GM19438 (cell line): ENCODE measurements around the gene LCAT.

Source experiments
- ATAC-seq: cut with Tn5 transposase; IDR thresholded peaks from one replicate; pipeline ENCODE4 v1.9.1; 2021; ENCODE audit warnings: low read depth; ENCODE audit not compliant: unreplicated experiment

The LCAT gene

GRCh38 chr16:67969254-67970039, 25.5 kb upstream of the LCAT start:
- ATAC-seq = no peak

GRCh38 chr16:67968400-67969253, 24.7 kb upstream of the LCAT start, which contains the start of gene SLC12A4:
SLC12A4 (minus strand) TSS chr16:67968637; CDS start chr16:67968553, 84 bp downstream.
- peak; percentile 75 for ATAC-seq

GRCh38 chr16:67967958-67968399, 24.1 kb upstream of the LCAT start:
- peak; percentile 9 for ATAC-seq

DNA sequence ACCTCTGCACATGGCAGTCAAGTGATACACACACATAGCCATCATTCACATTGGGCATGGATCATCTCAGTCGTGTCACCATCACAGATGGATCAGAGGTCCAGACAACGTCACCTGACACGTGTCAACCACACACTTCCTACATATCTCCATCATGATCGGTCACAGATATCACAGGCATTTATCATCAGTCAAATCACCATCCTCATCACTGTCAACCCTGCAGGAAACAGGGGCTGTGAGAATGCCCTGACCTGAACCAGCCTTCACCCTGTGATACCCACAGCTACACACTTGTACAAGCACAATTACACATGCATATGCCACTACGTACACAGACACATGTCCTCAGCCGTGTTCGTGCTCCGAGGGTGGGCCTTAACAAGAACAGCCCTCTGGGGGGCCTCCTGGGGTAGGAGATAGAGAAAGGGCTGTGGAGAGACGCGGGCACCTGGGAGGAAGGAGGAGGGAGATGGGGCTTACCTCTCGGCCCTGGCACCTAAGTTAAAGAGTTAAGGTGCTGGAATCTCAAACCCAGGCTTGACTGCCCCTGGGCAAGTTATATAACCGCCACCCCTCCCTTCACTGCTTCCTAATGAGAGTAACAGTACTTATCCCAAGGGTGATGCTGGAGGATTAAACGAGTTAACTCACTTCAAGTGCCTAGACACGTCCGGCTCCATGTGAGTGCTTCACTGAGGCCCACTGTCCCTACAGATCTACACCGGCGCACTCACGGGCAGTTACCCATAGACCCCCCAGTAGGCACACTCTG, 23.4 kb upstream of the LCAT start:
- ATAC-seq = no peak

DNA sequence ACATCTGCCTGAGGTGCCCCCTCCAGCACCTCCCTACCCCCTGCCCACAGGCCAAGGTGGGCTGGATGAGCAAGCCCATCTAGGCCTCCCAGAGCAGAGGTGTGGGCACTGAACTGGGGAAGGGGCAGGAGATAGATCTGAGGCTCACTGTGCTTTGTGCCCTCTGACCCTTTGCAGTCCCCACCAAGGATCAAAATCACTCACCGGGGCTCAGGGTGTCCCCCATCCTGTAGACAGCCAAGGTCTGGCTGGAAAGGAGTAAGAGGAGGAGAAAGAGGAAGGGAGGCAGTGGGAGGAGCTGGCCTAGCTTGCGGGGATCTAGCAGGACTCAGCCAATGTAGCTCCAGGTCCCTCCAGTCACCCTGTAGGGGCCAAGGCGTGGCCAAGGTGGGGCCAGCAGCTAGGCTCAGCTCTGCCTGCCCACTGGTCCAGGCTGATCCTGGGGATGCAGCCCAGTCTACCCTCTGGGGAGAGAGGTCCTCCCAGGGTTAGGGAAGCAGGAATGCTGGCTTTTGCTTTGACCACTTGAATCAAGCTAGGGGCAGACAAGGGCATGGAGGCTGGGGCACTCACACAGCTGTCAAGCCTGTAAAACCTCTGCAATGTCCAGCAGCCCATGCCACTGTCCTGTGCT, 22.7 kb upstream of the LCAT start:
- no peak for ATAC-seq

DNA sequence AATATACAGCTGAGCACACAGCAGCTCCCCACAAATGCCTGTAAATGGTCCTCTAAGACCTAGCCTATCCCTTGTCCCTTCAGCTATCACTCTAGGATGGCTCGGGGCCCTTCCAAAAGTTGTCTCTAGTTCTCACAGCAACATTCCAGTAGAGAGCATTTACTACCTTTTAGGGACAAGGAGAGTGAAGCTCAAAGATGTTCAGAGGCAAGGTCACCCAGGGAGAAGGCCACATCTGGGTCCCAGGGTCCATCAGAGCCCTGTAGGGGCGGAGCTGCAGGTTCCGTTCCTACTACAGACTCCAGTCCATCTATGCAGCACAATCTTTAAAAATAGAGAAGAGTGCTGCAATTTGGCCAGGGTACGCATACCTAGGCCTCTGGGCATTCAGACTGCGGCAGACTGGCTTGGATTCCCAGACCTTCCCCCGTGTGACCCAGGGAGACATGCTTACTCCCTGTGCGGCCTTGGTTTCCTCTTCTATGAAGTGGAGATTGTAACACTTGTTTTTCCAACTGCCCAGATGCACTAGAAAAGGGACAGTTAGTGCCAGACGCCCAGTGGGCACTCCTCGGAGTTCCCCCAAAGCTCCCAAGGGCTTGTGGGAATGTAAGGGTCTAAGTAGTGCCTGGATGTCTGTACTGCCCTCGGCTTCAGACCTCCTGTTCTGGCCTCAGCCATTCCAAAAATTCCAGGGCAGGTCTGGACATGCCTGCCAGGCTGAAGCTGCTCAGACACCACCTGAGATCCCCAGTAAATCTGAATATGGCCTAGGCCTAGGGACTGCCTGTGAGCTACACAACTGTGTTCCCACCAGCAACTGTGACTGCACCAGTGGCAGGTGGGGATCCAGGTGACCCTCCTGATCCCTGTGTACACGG, 22.0 kb upstream of the LCAT start:
- no peak for ATAC-seq

DNA sequence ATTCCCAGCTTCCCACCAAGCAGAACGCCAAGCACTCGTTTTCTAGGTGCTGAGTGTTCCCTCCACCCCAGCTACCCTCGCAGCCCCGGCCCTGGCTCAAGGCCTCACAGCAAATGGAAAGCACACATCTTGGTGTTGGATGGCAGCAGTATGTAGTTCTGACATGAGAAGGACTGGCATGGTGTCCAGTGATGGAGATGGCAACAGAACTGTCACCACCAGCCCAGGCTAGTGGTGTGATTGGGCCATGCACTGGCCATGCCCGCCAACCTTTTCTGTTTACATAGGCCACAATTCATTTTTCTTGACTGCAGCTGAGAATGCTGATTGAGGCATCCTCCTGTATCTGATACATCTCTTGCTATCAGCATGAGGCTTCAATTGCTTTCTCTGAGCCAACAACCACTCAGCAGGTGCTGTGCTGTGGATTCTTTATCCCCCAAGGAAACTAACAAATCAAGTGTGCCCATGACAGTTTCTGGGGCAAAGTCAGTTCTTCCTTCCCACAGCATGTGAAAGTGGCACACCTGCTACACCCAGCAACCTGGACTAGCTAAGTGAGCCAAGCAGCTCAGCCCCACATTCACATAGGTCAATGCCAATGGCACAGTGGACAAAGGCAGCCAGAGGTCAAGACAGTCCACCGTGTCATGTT, 20.7 kb upstream of the LCAT start:
- no peak for ATAC-seq

GRCh38 chr16:67963662-67964321, 19.9 kb upstream of the LCAT start:
- no peak for ATAC-seq

- no peak for ATAC-seq
Measured at GRCh38 chr16:67963292-67963661, 19.4 kb upstream of the LCAT start.

- no peak for ATAC-seq
Measured at GRCh38 chr16:67962135-67962534, 18.2 kb upstream of the LCAT start.

DNA sequence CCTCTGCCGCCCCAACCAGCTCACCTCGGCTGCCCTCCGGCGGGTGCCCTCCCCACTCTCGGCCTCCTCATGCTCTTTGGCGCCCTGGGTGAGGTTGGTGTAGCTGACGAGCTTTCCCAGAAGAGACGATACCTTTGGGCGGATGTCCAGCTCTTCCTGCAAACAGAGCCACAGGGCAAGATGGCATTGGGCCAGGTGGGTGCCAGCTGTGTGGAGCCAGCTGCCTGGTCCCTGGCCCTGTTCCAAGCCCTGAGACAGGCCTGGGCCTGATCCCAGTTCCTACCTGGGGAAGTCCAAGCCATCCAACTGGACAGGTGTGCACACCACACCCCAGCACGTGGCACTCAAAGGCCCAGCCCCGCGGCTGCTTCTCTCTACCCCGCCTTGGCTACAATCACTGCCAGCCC, 17.6 kb upstream of the LCAT start:
- no peak for ATAC-seq

DNA sequence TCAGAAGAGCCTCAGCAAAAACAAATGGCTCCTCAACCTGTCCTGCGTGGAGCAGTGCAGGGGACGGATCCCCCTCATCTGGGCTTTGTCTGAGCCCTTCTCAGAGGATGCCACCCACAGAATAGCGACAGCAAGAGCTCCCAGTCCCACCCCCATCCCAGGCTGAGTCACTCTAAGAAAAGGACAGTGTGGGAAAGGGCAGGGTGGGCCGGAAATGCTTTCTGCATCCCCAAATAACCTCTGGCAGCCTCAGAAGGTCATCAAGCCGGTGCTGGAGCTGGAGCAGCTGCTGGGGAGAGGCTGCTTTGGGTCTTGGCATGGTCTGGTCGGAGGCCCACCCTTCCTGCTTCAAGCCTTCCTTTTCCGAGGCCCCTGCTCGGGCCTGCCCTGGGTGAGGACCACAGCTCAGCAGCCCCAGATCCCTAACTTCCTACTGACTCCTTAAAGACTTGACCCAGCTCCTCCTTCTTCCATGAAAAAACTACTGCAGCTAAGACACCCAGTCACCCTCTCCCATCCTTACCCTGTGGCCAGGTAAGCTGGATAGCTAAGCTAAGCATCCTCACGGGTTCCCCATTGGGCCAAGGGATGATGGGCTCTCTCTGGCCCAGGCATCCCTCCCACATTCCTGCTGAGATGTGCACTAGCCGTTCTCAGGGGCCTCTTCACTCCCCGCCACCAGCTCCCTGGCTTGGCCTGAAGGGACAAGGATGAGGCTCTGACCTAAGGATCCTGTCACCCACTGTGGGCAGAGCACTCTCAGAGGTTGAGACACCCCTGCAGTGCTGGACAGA, 15.8 kb upstream of the LCAT start:
- ATAC-seq = no peak

GRCh38 chr16:67957622-67958021, 13.7 kb upstream of the LCAT start:
- no peak for ATAC-seq

GRCh38 chr16:67954421-67955196, 10.7 kb upstream of the LCAT start:
- no peak for ATAC-seq

GRCh38 chr16:67953641-67954375, 9.9 kb upstream of the LCAT start:
- no peak for ATAC-seq

DNA sequence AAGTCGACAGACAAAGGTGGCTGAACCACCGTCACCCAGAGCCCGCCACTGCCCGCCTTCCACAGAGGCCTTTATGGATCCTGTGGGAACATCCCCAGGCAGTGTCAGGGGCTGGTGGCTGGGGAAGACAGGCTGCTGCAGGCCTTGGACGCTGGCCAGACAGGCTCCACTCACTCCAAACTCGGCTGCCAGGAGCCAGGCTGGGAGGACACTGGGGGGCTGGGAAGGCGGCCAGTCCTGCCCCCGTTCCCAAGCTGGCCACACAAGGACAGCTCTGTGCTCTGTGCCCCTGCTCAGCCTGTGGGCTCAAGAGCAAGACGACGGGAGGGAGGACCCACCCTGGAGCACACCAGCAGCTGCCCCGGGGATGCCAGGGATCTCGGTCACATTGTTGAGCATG, 7.6 kb upstream of the LCAT start:
- no peak for ATAC-seq
